ENCODE data around the gene HLCS.

The HLCS gene

DNA sequence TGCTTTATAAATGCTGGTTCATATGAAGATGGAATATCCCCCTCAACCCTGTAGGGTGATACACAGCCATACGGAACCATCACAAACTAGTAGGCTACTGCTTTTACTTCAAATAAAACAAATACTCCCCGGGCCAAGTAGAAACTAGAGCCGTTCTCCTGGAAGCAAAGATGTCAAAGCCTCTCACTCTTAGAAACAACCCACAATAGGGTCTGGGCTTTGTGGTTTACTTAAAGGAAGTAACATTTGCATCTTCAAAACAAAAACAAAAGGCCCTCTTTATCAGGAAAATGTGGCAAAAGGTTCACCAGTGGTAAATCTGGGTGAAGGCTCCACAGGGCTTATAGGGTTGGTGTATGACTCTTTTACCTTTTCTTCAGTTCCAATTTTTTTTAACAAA lies 49.8 kb downstream of the HLCS start:
- no peaks in the 10 kb centered on the region for H3K36me3 ChIP-seq (ENCODE audit: control insufficient read depth, insufficient read depth, low read length)
- no peaks in the 10 kb centered on the region for H3K27me3 ChIP-seq (ENCODE audit: control insufficient read depth, insufficient read depth, low read length)
- no peaks in the 10 kb centered on the region for H3K9me3 ChIP-seq (ENCODE audit: control insufficient read depth, low read length)
- H3K4me3 ChIP-seq (ENCODE audit: low read length) = no peak overlapping the region
- H3K9ac ChIP-seq (ENCODE audit: low read length) = no peak overlapping the region
- H3K4me1 ChIP-seq (ENCODE audit: control insufficient read depth, insufficient read depth, low read length) = peaks cover 14% of the 10 kb centered on the region

DNA sequence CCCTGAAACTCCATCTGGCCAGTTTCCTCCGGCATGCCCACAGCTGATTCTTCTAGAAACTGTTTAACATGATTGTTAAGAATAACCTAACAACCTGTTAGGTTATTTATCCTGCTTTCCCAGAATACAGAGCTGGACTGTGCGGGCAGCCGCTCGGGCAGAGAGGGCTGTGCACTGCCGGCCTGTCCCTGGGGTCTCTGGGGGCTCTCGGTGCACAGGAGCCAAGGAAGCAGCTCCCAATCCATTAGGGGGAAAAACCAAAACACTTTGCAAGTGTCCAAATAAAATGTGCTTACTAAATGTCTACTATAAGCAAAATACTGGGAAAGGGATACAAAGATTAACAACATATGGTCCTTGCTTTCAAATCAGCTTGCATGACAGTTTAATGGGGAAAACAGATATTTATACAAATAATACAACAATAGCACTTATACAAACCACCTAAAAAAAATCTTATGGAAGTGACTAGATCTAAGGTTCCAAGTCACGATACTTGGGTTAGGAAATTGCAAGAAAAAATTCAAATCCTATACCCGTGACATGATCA lies 50.7 kb downstream of the HLCS start:
- H3K4me1 ChIP-seq (ENCODE audit: control insufficient read depth, insufficient read depth, low read length) = peaks cover 14% of the 10 kb centered on the region
- H3K9ac ChIP-seq (ENCODE audit: low read length) = no peak overlapping the region
- no peaks in the 10 kb centered on the region for H3K27me3 ChIP-seq (ENCODE audit: control insufficient read depth, insufficient read depth, low read length)
- no peak overlapping the region for H3K4me3 ChIP-seq (ENCODE audit: low read length)
- no peaks in the 10 kb centered on the region for H3K36me3 ChIP-seq (ENCODE audit: control insufficient read depth, insufficient read depth, low read length)
- no peaks in the 10 kb centered on the region for H3K9me3 ChIP-seq (ENCODE audit: control insufficient read depth, low read length)

DNA sequence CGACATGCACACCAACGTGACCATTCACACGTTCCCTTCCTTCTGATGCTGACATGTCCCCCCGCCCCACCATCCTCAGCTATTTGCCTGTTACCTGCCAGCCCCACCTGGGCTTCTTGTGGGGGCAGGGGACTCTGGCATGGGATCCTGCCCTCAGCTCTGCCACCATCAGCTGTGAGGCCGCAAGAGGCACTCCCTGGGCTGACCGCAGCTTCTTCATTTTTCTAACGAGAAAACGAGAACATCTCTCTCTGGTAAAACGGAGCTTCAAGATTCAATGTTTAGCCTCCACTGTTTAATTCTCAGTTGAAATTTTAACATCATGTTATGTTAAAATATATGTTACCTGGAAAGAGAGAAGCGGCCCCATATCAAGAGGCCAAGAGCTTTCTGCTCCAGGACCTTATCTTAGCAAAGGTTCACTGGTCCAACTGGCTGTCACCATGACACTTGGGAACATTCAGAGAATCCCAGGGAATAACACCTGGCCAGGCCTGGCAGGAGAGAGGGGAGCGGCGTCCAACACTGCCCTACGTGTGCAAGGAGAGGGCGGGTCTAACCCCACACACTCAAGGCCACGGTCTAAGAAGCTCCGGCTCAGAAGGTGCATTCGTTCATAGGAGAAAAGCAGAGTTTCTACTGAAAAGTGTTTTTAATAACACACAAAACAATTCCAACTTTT lies 51.3 kb downstream of the HLCS start:
- H3K9ac ChIP-seq (ENCODE audit: low read length) = no peak overlapping the region
- peaks cover 20% of the 10 kb centered on the region for H3K4me1 ChIP-seq (ENCODE audit: control insufficient read depth, insufficient read depth, low read length)
- no peaks in the 10 kb centered on the region for H3K36me3 ChIP-seq (ENCODE audit: control insufficient read depth, insufficient read depth, low read length)
- H3K27me3 ChIP-seq (ENCODE audit: control insufficient read depth, insufficient read depth, low read length) = no peaks in the 10 kb centered on the region
- no peaks in the 10 kb centered on the region for H3K9me3 ChIP-seq (ENCODE audit: control insufficient read depth, low read length)
- H3K4me3 ChIP-seq (ENCODE audit: low read length) = no peak overlapping the region

DNA sequence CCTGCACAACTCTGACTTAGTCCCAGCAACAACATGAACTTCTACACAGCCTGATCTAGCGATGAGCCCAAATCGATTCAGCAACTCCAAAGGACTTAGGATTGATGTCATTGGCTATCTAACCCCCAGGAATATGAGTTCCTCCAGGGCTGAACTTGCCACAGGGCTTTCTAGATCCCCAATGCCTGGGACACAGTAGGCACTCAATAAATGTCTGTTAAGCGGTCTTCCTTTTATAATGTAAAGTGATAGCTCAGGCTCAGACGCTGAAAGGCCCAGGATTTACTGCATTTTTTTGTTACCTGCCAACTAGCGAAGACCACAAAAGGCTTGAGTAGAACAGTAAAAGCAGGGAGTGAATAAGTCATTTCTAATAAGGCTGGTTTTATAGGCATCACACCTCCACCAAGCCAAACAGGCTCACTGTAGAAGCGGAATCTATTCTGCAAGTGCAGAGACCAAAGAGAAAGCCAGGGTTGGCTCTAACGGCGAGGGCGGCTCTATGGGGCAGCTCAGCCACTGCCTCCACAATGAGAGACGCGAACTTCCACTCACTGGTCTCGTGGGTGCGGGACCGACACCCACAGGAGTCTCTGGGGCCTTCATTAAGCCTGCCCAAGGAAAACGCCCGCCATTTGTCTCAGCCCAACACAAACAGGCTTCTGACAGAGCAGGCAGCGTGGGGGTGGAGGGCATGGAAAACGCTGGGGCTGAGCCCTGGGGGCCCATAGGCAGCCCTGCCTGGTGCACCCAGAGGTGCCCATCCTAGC lies 52.0 kb downstream of the HLCS start:
- Histone ChIP-seq H3K9ac (ENCODE audit: low read length) (no peak overlapping the region), H3K36me3 (ENCODE audit: control insufficient read depth, insufficient read depth, low read length) (no peaks in the 10 kb centered on the region), H3K9me3 (ENCODE audit: control insufficient read depth, low read length) (no peaks in the 10 kb centered on the region), H3K4me1 (ENCODE audit: control insufficient read depth, insufficient read depth, low read length) (peaks cover 28% of the 10 kb centered on the region), H3K27me3 (ENCODE audit: control insufficient read depth, insufficient read depth, low read length) (no peaks in the 10 kb centered on the region), H3K4me3 (ENCODE audit: low read length) (no peak overlapping the region)

DNA sequence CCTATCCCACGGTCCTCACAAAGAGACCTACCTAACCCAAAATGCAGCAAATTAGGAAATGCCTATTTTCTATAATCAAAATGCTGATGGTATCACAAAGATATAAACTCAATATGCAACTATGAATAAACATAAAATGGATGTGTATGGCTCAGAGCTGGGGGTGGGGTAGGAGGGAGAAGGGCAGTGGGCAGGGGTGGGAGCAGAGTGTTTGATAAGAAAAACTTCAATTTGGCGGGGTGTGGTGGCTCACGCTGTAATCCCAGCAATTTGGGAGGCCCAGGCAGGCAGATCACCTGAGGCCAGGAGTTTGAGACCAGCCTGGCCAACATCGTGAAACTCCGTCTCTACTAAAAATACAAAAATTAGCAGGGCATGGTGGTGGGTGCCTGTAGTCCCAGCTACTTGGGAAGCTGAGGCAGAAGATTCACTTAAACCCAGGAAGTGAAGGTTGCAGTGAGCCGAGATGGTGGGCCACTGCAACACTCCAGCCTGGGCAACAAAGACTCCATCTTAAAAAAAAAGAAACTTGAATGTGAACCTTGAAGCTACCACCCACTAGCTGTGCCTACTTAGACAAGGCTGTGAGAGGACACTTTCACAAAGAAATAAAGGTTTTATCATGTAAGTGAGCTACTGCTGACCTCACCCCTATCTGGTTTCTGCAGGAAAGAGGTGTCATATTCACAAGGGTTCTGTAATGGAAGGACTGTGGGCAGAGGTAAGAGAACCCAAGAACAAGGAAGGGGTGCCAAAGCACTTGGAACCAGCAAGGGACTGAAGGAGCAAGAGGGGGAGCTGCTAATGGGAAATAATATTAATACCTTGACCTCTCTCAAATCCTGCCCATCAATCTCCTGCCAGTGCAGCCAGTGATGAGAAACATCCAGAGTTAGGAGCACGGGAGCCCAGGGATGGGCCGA lies 53.0 kb downstream of the HLCS start:
- no peak overlapping the region for H3K4me3 ChIP-seq (ENCODE audit: low read length)
- no peaks in the 10 kb centered on the region for H3K36me3 ChIP-seq (ENCODE audit: control insufficient read depth, insufficient read depth, low read length)
- H3K9ac ChIP-seq (ENCODE audit: low read length) = no peak overlapping the region
- H3K9me3 ChIP-seq (ENCODE audit: control insufficient read depth, low read length) = no peaks in the 10 kb centered on the region
- H3K4me1 ChIP-seq (ENCODE audit: control insufficient read depth, insufficient read depth, low read length) = peaks cover 30% of the 10 kb centered on the region
- H3K27me3 ChIP-seq (ENCODE audit: control insufficient read depth, insufficient read depth, low read length) = no peaks in the 10 kb centered on the region

DNA sequence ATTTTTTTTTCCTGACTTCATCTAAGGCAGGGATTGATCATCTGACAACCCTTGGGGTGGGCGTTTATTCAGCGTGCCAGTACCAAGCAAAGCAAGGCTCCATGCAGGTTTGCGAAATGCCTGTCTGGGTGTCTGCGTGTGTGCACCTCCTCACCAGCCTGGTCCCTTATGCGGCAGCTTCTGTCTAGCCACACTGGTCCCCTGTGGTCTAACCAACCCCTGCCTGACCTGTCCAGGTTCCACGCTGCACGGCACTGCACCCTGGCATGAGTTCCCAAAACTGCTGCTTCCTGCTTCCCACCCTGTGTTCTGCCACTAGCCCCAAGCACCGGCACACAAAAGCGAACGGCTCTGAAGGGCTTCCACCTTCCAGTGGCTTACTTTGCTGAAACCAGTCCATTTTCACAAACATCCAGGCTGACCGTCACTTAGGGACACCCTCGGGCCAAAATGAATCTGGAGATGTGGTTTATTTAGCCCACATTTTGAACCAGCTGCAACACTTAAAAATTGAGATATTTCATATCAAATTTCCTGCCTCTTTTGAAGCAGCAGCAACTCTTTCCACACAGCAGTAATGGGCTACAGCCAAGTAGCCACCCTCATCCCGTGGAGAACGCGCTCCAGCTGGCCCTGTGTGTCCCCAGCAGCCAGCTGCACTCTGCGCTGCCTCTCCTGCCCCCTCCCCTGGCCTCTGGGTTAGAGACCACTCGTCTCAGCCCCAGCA lies 55.7 kb downstream of the HLCS start:
- Histone ChIP-seq H3K9ac (ENCODE audit: low read length) (no peak overlapping the region), H3K9me3 (ENCODE audit: control insufficient read depth, low read length) (no peaks in the 10 kb centered on the region), H3K4me1 (ENCODE audit: control insufficient read depth, insufficient read depth, low read length) (peaks cover 16% of the 10 kb centered on the region), H3K4me3 (ENCODE audit: low read length) (no peak overlapping the region), H3K36me3 (ENCODE audit: control insufficient read depth, insufficient read depth, low read length) (no peaks in the 10 kb centered on the region), H3K27me3 (ENCODE audit: control insufficient read depth, insufficient read depth, low read length) (no peaks in the 10 kb centered on the region)

DNA sequence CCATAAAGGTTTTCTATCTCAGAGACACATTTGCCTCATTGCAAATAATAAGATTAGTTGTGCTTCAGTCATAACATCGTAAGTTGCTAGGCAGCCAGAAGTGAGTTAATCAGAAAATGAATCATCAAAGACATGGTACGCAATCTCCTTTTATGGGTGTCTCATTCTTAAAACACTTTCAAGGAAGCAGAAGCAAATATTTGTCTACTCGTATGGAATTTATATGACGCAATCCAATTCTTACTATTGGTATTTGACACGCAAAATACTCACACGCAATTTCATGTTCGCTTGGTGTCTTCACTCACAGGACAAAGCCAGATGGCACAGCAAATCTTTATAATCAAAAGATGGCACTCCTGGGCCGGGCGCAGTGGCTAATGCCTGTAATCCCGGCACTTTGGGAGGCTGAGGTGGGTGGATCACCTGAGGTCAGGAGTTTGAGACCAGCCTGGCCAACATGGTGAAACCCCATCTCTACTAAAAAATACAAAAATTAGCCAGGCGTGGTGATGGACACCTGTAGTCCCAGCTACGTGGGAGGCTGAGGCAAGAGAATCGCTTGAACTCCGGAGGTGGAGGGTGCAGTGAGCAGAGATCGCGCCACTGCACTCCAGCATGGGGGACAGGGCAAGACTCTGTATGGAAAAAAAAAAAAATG lies 56.4 kb downstream of the HLCS start:
- Histone ChIP-seq H3K9me3 (ENCODE audit: control insufficient read depth, low read length) (no peaks in the 10 kb centered on the region), H3K4me3 (ENCODE audit: low read length) (no peak overlapping the region), H3K4me1 (ENCODE audit: control insufficient read depth, insufficient read depth, low read length) (peaks cover 16% of the 10 kb centered on the region), H3K9ac (ENCODE audit: low read length) (no peak overlapping the region), H3K27me3 (ENCODE audit: control insufficient read depth, insufficient read depth, low read length) (no peaks in the 10 kb centered on the region), H3K36me3 (ENCODE audit: control insufficient read depth, insufficient read depth, low read length) (no peaks in the 10 kb centered on the region)

DNA sequence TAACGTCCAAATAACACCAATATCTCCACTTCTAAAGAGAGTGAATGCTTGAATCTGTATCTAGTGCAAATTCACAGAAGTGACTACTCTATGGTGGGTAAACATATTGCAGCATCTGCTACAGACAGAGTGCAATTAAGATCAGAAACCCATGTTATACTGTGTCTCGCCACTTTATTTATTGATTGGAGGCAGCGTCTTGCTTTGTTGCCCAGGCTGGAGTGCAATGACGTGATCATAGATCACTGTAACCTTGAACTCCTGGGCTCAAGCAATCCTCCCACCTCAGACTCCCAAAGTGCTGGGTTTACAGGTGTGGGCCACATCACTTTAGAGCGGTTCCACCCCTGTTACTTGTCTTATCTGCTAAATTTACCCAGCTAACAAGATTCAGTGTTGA lies 57.0 kb downstream of the HLCS start:
- no peak overlapping the region for H3K4me3 ChIP-seq (ENCODE audit: low read length)
- H3K36me3 ChIP-seq (ENCODE audit: control insufficient read depth, insufficient read depth, low read length) = no peaks in the 10 kb centered on the region
- no peak overlapping the region for H3K9ac ChIP-seq (ENCODE audit: low read length)
- H3K9me3 ChIP-seq (ENCODE audit: control insufficient read depth, low read length) = no peaks in the 10 kb centered on the region
- peaks cover 16% of the 10 kb centered on the region for H3K4me1 ChIP-seq (ENCODE audit: control insufficient read depth, insufficient read depth, low read length)
- no peaks in the 10 kb centered on the region for H3K27me3 ChIP-seq (ENCODE audit: control insufficient read depth, insufficient read depth, low read length)

DNA sequence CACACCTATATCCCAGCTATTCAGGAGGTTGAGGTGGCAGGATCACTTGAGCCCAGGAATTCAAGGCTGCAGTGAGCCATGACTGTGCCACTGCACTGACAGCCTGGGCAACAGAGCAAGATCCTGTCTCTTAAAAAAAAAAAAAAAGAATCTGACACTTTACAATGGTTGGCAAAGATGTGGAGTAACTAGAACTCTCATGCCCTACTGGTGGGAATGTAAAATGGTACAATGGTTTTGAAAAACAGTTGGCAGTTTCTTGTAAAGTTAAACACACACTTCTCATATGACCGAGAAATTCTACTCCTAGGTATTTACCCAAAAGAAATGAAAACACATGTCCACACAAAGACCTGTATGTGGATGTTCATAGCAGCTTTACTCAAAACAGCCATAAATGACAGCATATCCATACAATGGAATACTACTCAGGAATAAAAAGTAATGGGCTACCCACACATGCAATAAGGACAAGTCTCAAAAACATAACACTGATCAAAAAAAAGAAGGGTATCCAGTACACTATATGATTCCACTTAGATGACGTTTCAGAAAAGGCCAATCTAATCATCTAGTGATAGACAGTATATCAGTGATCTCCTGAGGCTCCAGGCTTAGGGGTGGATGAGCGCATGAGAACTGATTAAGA lies 58.1 kb downstream of the HLCS start:
- H3K36me3 ChIP-seq (ENCODE audit: control insufficient read depth, insufficient read depth, low read length) = no peaks in the 10 kb centered on the region
- no peaks in the 10 kb centered on the region for H3K9me3 ChIP-seq (ENCODE audit: control insufficient read depth, low read length)
- no peak overlapping the region for H3K4me3 ChIP-seq (ENCODE audit: low read length)
- H3K27me3 ChIP-seq (ENCODE audit: control insufficient read depth, insufficient read depth, low read length) = no peaks in the 10 kb centered on the region
- no peak overlapping the region for H3K9ac ChIP-seq (ENCODE audit: low read length)
- peaks cover 16% of the 10 kb centered on the region for H3K4me1 ChIP-seq (ENCODE audit: control insufficient read depth, insufficient read depth, low read length)

DNA sequence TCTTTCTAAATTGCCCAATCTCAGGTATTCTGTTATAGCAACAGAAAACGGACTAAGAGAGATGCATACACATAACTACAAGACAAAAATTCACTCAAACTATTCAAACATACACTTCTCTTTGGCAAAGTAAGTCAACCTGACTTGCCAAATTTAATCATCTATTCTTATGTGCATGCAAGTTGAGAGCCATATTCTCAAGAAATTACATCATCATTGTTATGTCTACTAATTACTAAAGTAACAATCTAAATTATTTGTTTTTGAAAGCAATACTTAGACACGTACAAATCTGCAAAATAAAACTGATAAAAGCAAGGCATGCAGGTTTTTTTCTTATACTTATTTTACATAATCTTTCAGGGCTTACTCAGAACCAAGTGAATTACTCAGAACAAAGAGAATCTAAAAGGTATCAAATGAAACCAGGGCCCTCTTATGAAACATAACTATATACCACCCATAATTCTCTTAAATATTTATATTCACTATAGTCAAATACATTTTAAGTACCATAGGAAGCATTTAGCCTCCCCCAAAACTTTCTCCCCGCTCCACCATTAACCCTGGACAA lies 62.3 kb downstream of the HLCS start:
- no peaks in the 10 kb centered on the region for H3K27me3 ChIP-seq (ENCODE audit: control insufficient read depth, insufficient read depth, low read length)
- no peaks in the 10 kb centered on the region for H3K9me3 ChIP-seq (ENCODE audit: control insufficient read depth, low read length)
- H3K4me1 ChIP-seq (ENCODE audit: control insufficient read depth, insufficient read depth, low read length) = peaks cover under 1% of the 10 kb centered on the region
- no peak overlapping the region for H3K9ac ChIP-seq (ENCODE audit: low read length)
- H3K4me3 ChIP-seq (ENCODE audit: low read length) = no peak overlapping the region
- H3K36me3 ChIP-seq (ENCODE audit: control insufficient read depth, insufficient read depth, low read length) = no peaks in the 10 kb centered on the region
